ENCODE results near the gene PDGFD. TPM values are rescaled to one million over a fixed set of nuclear protein-coding genes. Genes with fewer than 3 reads are reported as not detected.

The PDGFD gene
- total RNA-seq, 4 donors from 2014 or later = 4.4 to 7.2 (median 5.2) TPM

DNA sequence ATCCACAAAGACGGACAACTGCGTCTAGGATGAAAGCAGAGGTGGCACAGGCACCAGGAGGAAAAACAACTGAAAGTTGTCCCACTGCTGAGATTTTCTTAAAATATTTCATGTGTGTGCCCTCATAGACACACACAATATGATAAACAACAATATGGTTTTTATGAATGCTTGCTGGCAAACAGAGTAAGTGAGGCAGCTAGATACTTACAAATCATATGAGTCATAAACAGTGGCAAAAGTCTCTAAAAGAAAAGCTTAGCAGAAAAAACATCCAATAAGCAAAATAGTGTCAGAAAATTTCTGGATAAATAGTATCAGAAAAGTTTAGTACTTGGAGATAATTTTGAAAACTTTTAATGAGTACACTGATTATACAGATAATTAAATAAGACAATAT lies 228.7 kb downstream of the PDGFD start:
- 91% methylated on average over 2 of the region's 2 CpGs for WGBS
- Histone ChIP-seq H3K4me1 (peaks cover 7% of the 10 kb centered on the region), H3K4me3 (no peak overlapping the region), H3K9me3 (no peaks in the 10 kb centered on the region), H3K36me3 (no peaks in the 10 kb centered on the region), H3K27me3 (no peaks in the 10 kb centered on the region), H3K27ac (no peak overlapping the region)
- TF ChIP-seq EP300 (IDR thresholded peaks at IDR 0.05) (no peak), POLR2A (IDR thresholded peaks at IDR 0.05) (no peak), POLR2AphosphoS5 (IDR thresholded peaks at IDR 0.05) (no peak)
- TF ChIP-seq, protein P1, sequence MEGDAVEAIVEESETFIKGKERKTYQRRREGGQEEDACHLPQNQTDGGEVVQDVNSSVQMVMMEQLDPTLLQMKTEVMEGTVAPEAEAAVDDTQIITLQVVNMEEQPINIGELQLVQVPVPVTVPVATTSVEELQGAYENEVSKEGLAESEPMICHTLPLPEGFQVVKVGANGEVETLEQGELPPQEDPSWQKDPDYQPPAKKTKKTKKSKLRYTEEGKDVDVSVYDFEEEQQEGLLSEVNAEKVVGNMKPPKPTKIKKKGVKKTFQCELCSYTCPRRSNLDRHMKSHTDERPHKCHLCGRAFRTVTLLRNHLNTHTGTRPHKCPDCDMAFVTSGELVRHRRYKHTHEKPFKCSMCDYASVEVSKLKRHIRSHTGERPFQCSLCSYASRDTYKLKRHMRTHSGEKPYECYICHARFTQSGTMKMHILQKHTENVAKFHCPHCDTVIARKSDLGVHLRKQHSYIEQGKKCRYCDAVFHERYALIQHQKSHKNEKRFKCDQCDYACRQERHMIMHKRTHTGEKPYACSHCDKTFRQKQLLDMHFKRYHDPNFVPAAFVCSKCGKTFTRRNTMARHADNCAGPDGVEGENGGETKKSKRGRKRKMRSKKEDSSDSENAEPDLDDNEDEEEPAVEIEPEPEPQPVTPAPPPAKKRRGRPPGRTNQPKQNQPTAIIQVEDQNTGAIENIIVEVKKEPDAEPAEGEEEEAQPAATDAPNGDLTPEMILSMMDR (IDR thresholded peaks at IDR 0.05) = no peak
- no peak for DNase-seq (ENCODE audit: low spot score in 2 of 2)

GRCh38 chr11:103929170-103929903 lies 234.6 kb downstream of the PDGFD start:
- TF ChIP-seq, protein P1 (IDR thresholded peaks at IDR 0.05) = no peak
- TF ChIP-seq POLR2AphosphoS5 (IDR thresholded peaks at IDR 0.05) (no peak), EP300 (IDR thresholded peaks at IDR 0.05) (no peak), POLR2A (IDR thresholded peaks at IDR 0.05) (no peak)
- Histone ChIP-seq H3K4me1 (no peaks in the 10 kb centered on the region), H3K36me3 (no peaks in the 10 kb centered on the region), H3K9me3 (no peaks in the 10 kb centered on the region), H3K27me3 (no peaks in the 10 kb centered on the region), H3K4me3 (no peak overlapping the region), H3K27ac (no peak overlapping the region)
- DNase-seq (ENCODE audit: low spot score in 2 of 2) = no peak
- WGBS = 96% methylated on average over 3 of the region's 3 CpGs

DNA sequence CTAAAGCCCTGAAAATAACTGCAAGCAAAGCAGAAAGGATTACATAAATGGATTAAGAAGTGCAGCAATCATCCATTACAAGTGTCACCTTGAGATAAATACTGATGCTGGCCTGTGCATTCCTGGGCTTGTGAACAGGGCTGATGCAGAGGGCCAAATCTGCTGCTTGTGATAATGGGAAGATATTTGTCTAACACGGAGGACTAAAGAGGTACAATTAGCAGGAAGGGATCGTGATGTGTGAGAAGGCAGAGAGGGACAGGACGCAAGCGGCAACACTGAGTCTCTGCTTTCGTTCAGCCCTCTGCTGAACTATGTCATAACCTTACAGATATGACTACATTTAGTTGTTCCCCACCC lies 235.2 kb downstream of the PDGFD start:
- DNase-seq (ENCODE audit: low spot score in 2 of 2) = no peak
- 96% methylated on average over 5 of the region's 5 CpGs for WGBS
- no peak overlapping the region for H3K27ac ChIP-seq
- TF ChIP-seq, protein P1 (IDR thresholded peaks at IDR 0.05) = no peak
- TF ChIP-seq POLR2A (IDR thresholded peaks at IDR 0.05) (no peak), POLR2AphosphoS5 (IDR thresholded peaks at IDR 0.05) (no peak), EP300 (IDR thresholded peaks at IDR 0.05) (no peak)
- H3K36me3 ChIP-seq = no peaks in the 10 kb centered on the region
- no peak overlapping the region for H3K4me3 ChIP-seq
- H3K27me3 ChIP-seq = no peaks in the 10 kb centered on the region
- no peaks in the 10 kb centered on the region for H3K4me1 ChIP-seq
- no peaks in the 10 kb centered on the region for H3K9me3 ChIP-seq

- Histone ChIP-seq H3K9me3 (no peaks in the 10 kb centered on the region), H3K36me3 (no peaks in the 10 kb centered on the region), H3K27ac (no peak overlapping the region), H3K27me3 (no peaks in the 10 kb centered on the region), H3K4me3 (no peak overlapping the region), H3K4me1 (no peaks in the 10 kb centered on the region)
- 92% methylated on average over 5 of the region's 5 CpGs for WGBS
- no peak for DNase-seq (ENCODE audit: low spot score in 2 of 2)
- TF ChIP-seq EP300 (IDR thresholded peaks at IDR 0.05) (no peak), POLR2A (IDR thresholded peaks at IDR 0.05) (no peak)
- TF ChIP-seq, protein P1 (IDR thresholded peaks at IDR 0.05) = no peak
Observed at GRCh38 chr11:103928040-103928801, 235.7 kb downstream of the PDGFD start.

GRCh38 chr11:103927535-103927934 lies 236.4 kb downstream of the PDGFD start:
- no peak for DNase-seq (ENCODE audit: low spot score in 2 of 2)
- Histone ChIP-seq H3K4me1 (no peaks in the 10 kb centered on the region), H3K36me3 (no peaks in the 10 kb centered on the region), H3K9me3 (no peaks in the 10 kb centered on the region), H3K4me3 (no peak overlapping the region), H3K27me3 (no peaks in the 10 kb centered on the region), H3K27ac (no peak overlapping the region)
- TF ChIP-seq POLR2AphosphoS5 (IDR thresholded peaks at IDR 0.05) = no peak
- TF ChIP-seq, protein P1 (IDR thresholded peaks at IDR 0.05) = no peak
- 42% methylated on average over 2 of the region's 2 CpGs for WGBS
